IPS-NIHi7 (cell line): ENCODE results near the gene PNPLA6.

Experiments used
- DNase-seq: peaks from one replicate; pipeline ENCODE4 v3.0.0; 2012; ENCODE audit warnings: mixed read lengths; ENCODE audit errors: extremely low spot score

PNPLA6 gene

DNA sequence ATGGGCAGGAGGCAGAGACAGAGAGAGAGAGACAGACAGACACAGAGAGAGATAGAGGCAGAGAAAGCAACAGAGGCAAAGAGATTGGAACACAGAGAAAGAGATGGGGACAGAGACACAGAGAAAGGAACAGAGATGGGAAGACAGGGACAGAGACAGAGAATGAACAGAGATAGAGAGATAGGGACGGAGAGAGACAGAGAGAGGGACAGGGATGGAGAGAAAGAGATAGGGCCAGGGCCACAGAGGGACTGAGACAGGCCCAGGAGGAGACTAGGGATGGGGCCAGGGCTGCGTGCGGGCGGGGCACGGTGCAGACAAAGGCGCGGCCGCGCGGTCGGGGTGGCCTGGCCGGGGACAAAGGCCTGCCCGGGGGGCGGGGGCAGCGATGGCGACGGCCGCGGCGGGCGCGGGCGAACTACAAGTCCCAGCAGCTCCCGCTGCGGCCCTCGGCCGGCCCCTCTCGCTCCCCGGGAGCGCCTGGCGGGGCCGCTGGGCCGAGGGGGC lies 19.8 kb upstream of the PNPLA6 start, which contains the start of gene ZNF358:
ZNF358 (plus strand) TSS at position 459 of the 507 bp plus-strand sequence. CDS start 3,140 bp downstream, outside the sequence.
- peak; percentile 92 for DNase-seq

- peak; percentile 37 for DNase-seq
Observed at GRCh38 chr19:7516333-7516732, 19.2 kb upstream of the PNPLA6 start.

DNA sequence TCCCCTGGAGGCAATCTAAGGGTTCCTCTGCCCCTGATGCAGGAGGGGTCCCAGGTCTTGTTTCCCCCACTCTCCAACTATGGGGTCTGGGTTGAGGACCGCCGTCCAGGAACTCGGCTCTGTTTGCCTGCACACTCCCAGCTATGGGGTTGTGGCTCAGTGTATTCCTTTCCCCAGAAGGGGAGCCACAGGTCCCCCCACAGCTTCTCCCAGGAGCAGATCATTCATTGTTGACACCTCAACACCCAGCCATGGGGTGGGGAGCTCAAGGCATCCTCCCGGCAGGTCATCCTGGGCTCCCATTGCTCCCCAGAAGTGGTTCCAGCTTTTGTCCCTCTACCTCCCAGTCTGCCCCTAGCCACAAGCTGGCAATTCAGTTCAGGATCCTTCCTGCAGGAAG lies 18.6 kb upstream of the PNPLA6 start:
- DNase-seq = no peak

GRCh38 chr19:7519361-7520130 lies 16.0 kb upstream of the PNPLA6 start:
- no peak for DNase-seq

- DNase-seq = no peak
Observed at GRCh38 chr19:7520131-7521051, 15.1 kb upstream of the PNPLA6 start.

DNA sequence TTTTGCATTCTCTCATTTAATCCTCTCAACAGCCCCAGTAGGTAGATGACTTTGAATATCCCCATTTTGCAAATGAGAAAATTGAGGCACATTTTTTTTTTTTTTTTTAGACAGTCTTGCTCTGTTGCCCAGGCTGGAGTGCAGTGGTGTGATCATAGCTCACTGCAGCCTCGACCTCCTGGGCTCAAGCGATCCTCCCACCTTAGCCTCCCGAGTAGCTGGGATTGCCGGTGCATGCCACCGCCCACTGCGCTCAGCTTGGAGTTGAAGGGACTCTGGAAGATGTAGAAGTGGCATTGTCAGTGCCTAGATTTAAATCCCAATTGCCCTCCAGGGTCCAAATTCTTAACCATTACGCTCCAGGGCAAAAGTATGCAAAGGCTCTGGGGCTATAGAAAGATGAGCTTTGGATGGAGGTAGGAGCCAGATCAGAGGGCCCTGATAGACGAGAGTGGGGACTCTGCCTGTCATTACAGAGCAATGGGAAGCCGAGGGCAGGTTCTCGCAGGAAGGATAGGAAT lies 13.9 kb upstream of the PNPLA6 start:
- no peak for DNase-seq

GRCh38 chr19:7522072-7522922 lies 13.2 kb upstream of the PNPLA6 start, which contains the start of gene MCOLN1:
Gene MCOLN1 (plus strand): TSS chr19:7522624. CDS start chr19:7522751, 127 bp downstream.
- peak; percentile 100 for DNase-seq

DNA sequence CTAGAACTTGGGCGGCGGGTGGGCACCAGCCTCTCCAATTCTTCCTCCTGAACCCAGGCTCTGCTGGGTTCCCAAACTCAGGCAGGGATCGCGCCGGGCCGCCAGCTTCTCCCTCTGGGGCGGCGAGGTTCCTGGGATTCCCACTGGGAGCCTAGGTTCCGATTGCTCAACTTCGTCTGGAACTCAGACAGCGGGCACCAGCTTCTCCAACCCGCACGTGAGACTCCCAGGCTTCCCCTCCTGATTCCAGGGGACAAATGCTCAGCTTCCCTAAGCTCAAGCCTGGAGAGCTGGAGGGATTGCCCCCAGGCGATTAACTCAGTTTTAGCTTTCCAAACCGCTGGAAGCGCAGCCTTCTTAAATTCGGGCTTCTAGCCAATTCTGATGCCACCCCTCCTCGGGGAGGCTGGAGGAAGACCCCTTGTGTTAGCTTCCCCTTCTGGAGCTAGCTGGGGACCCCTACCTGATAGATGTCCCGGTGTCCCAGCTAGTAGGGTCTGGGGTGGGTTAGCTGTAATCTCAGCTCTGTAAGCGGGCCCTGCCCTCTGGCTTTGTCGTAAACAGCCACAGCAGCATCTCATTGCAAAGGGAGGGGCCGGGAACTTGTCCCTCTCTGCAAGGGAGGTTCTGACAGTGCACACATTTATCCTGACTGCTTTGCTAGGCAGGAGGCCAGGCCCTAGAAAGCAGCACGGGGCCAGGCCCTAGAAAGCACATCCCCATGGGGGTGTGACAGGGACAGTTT lies 12.4 kb upstream of the PNPLA6 start:
- DNase-seq = no peak

GRCh38 chr19:7524523-7524922 lies 11.0 kb upstream of the PNPLA6 start:
- DNase-seq = no peak

GRCh38 chr19:7524992-7525739 lies 10.4 kb upstream of the PNPLA6 start:
- DNase-seq = no peak

GRCh38 chr19:7526059-7526929 lies 9.2 kb upstream of the PNPLA6 start:
- DNase-seq = no peak

DNA sequence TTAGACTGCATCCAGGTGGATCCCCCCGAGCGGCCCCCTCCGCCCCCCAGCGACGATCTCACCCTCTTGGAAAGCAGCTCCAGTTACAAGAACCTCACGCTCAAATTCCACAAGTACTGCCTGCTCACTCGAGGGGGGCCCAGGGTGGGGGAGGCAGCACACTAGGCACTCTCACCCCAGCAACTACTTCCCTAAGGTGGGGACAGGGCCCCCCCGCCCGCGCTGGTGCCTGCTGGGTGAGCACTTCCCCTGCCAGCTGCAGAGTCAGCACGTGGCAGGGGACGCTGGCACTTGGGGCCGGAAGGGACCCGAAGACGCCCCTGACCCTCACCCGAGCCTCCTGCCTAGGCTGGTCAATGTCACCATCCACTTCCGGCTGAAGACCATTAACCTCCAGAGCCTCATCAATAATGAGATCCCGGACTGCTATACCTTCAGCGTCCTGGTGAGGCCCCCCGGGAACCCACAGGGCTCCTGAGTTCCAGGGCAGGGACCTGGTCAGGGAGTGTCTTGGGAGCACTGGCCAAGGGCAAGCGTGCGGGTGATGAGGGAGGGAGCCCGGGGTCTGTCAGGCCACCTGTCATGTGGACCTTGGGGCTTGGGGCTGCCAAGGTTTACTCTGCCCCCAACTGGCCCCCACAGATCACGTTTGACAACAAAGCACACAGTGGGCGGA lies 7.9 kb upstream of the PNPLA6 start:
- no peak for DNase-seq

- DNase-seq = no peak
Observed at GRCh38 chr19:7528192-7528519, 7.4 kb upstream of the PNPLA6 start.

DNA sequence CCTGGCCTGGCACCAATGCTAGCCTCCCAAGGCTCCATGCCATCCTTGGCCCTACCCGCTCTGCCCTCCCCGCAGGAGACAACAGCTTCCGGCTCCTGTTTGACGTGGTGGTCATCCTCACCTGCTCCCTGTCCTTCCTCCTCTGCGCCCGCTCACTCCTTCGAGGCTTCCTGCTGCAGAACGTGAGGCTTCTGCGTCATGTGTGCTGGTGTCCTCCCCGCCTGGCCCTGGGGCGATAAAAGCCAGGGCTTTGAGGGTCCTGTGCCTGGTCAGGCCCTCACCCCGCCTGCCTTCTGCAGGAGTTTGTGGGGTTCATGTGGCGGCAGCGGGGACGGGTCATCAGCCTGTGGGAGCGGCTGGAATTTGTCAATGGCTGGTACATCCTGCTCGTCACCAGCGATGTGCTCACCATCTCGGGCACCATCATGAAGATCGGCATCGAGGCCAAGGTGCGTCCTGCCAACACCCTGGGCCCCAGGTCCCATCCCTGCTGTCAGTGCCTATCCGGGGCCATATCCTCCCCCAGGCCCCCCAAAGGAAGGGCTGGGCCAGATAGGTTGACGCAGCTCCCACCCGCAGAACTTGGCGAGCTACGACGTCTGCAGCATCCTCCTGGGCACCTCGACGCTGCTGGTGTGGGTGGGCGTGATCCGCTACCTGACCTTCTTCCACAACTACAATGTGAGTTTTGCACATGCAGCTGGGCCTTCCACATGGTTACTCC lies 6.8 kb upstream of the PNPLA6 start:
- DNase-seq = no peak

DNA sequence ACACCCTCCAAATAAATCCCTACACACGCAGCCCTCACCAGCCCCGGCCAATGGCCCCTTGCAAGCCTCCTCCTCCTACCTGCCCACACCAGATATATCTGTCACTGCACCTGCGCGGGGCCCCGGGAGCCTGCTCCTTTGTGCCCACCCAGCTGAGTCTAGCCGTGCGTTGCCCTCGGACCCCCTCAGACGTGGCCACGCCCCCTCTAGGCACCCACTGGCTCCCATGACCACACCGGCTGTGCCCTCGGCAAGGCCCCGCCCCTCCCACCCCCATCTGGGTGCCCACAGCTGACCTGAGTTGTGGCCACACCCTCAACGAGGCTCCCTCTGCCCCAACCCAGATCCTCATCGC lies 6.3 kb upstream of the PNPLA6 start:
- DNase-seq = no peak

DNA sequence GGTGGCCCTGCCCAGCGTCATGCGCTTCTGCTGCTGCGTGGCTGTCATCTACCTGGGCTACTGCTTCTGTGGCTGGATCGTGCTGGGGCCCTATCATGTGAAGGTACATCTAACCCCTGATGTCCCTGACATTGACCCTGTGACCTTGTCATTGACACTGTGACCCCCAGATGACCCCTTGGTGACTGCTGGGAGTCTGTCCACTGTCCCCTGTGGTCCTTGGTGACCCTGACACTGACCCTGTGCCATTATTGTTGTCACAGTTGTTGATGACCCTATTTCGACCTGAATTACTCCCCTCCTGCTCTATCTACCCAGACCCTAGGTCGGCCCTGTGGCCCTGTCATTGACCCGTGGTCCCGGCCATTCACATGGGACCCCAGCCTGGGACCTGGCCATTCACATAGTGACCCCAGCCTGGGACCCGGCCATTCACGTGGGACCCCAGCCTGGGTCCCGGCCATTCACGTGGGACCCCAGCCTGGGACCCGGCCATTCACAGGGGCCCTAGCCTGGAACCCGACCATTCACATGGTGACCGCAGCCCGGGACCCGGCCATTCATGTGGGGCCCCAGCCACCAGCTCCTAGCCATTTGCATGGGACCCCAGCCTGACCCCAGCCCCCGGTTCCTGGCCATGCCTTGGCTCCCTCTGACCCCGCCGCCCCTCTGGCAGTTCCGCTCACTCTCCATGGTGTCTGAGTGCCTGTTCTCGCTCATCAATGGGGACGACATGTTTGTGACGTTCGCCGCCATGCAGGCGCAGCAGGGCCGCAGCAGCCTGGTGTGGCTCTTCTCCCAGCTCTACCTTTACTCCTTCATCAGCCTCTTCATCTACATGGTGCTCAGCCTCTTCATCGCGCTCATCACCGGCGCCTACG lies 5.7 kb upstream of the PNPLA6 start:
- DNase-seq = no peak
